ENCODE data around the gene KRTAP1-1. TPM values are rescaled to one million over a fixed set of nuclear protein-coding genes. Genes with fewer than 3 reads are reported as not detected.
A peak's percentile ranks its signal among the peaks of the same experiment; 100 is the strongest.
"Not testable (repeated sequence)": the region's sequence is repeated elsewhere in the genome, so short reads cannot be mapped to it uniquely, and the experiment has no call there.

KRTAP1-1 gene
- total RNA-seq, 1 donor: not detected

- no peak within 1 kb of the TSS for H3K4me3 ChIP-seq (ENCODE audit: low read depth, low read length)
- TF ChIP-seq CTCF (IDR thresholded peaks at IDR 0.05; ENCODE audit: insufficient read depth, low read length): no peak
- peak; percentile 88 for DNase-seq (ENCODE audit: low read depth)
Observed at GRCh38 chr17:41060052-41060604, 18.9 kb upstream of the KRTAP1-1 start, which contains the start of gene KRTAP2-3. KRTAP2-3 (minus strand) TSS chr17:41060114; CDS start chr17:41060050, 64 bp downstream.

GRCh38 chr17:41059276-41060051, 18.2 kb upstream of the KRTAP1-1 start:
- not testable (repeated sequence) for H3K4me3 ChIP-seq (ENCODE audit: low read depth, low read length)

GRCh38 chr17:41058741-41059140, 17.5 kb upstream of the KRTAP1-1 start:
- TF ChIP-seq CTCF (IDR thresholded peaks at IDR 0.05; ENCODE audit: insufficient read depth, low read length): no peak

More at GRCh38 chr17:41059276-41060051, 18.2 kb upstream of the KRTAP1-1 start:
- peak; percentile 78 for DNase-seq (ENCODE audit: low read depth)

GRCh38 chr17:41057547-41057946, 16.3 kb upstream of the KRTAP1-1 start:
- no peak for DNase-seq (ENCODE audit: low read depth)
- TF ChIP-seq CTCF (IDR thresholded peaks at IDR 0.05; ENCODE audit: insufficient read depth, low read length): no peak
- no peak overlapping the region for H3K4me3 ChIP-seq (ENCODE audit: low read depth, low read length)

More at GRCh38 chr17:41058741-41059140, 17.5 kb upstream of the KRTAP1-1 start:
- no peak overlapping the region for H3K4me3 ChIP-seq (ENCODE audit: low read depth, low read length)
- no peak for DNase-seq (ENCODE audit: low read depth)

GRCh38 chr17:41055130-41055529, 13.9 kb upstream of the KRTAP1-1 start, which contains the start of gene KRTAP2-2:
KRTAP2-2 (minus strand) TSS chr17:41055230; CDS start chr17:41055211, 19 bp downstream.
- not testable (repeated sequence) for H3K4me3 ChIP-seq (ENCODE audit: low read depth, low read length); DNase-seq (ENCODE audit: low read depth)

GRCh38 chr17:41054556-41054955, 13.3 kb upstream of the KRTAP1-1 start:
- DNase-seq (ENCODE audit: low read depth); H3K4me3 ChIP-seq (ENCODE audit: low read depth, low read length): not testable (repeated sequence)

- DNase-seq (ENCODE audit: low read depth): no peak
- no peak for TF ChIP-seq CTCF (IDR thresholded peaks at IDR 0.05; ENCODE audit: insufficient read depth, low read length)
Observed at GRCh38 chr17:41054025-41054424, 12.8 kb upstream of the KRTAP1-1 start.

GRCh38 chr17:41052566-41052965, 11.3 kb upstream of the KRTAP1-1 start:
- H3K4me3 ChIP-seq (ENCODE audit: low read depth, low read length): no peak overlapping the region
- DNase-seq (ENCODE audit: low read depth): no peak
- TF ChIP-seq CTCF (IDR thresholded peaks at IDR 0.05; ENCODE audit: insufficient read depth, low read length): no peak

More at GRCh38 chr17:41054025-41054424, 12.8 kb upstream of the KRTAP1-1 start:
- H3K4me3 ChIP-seq (ENCODE audit: low read depth, low read length): no peak overlapping the region

All from fibroblast of the aortic adventitia (primary cell).